Stimulated activated CD8-positive, alpha-beta memory T cell treated with anti-CD3 and anti-CD28 coated beads, Interleukin-12 subunit alpha, Interleukin-12 subunit beta, amount 100 ng/mL, for 24 hours (primary cell): ENCODE data around the gene FHOD1.

Experiments used
- DNase-seq: peaks from one replicate; pipeline ENCODE4 v3.0.0-alpha.2; 2020; ENCODE audit errors: extremely low read depth

Gene FHOD1

GRCh38 chr16:67277294-67277998, 30.2 kb upstream of the FHOD1 start:
- no peak for DNase-seq

GRCh38 chr16:67275321-67275720, 28.0 kb upstream of the FHOD1 start:
- DNase-seq, result no peak

- no peak for DNase-seq
These were observed 24.2 kb upstream of the FHOD1 start for GRCh38 chr16:67271446-67271845.

GRCh38 chr16:67270931-67271338, 23.7 kb upstream of the FHOD1 start:
- DNase-seq, result no peak

- DNase-seq, result no peak
These were observed 22.5 kb upstream of the FHOD1 start for GRCh38 chr16:67269766-67270165.

GRCh38 chr16:67268136-67268579, 20.9 kb upstream of the FHOD1 start:
- no peak for DNase-seq

GRCh38 chr16:67265834-67266233, 18.6 kb upstream of the FHOD1 start:
- DNase-seq, result no peak

GRCh38 chr16:67264866-67265265, 17.6 kb upstream of the FHOD1 start:
- DNase-seq, result no peak

- DNase-seq, result no peak
These were observed 17.0 kb upstream of the FHOD1 start for GRCh38 chr16:67264277-67264676.

- no peak for DNase-seq
These were observed 15.9 kb upstream of the FHOD1 start for GRCh38 chr16:67263201-67263600.

GRCh38 chr16:67260426-67261063, 13.3 kb upstream of the FHOD1 start:
- DNase-seq, result no peak

- DNase-seq, result no peak
These were observed 12.4 kb upstream of the FHOD1 start for GRCh38 chr16:67259705-67260104.

GRCh38 chr16:67258161-67258835, 11.0 kb upstream of the FHOD1 start:
- no peak for DNase-seq

GRCh38 chr16:67257486-67258160, 10.3 kb upstream of the FHOD1 start:
- no peak for DNase-seq

- no peak for DNase-seq
These were observed 9.5 kb upstream of the FHOD1 start for GRCh38 chr16:67256701-67257230.

GRCh38 chr16:67255553-67256221, 8.4 kb upstream of the FHOD1 start:
- DNase-seq, result no peak

GRCh38 chr16:67254801-67255552, 7.7 kb upstream of the FHOD1 start:
- DNase-seq, result no peak

GRCh38 chr16:67252609-67253497, 5.6 kb upstream of the FHOD1 start:
- no peak for DNase-seq

GRCh38 chr16:67250045-67250327, 2.7 kb upstream of the FHOD1 start:
- DNase-seq, result no peak
